GM21381 (cell line): ENCODE data around the gene SPATA33.
"Not testable (repeated sequence)": the region's sequence is repeated elsewhere in the genome, so short reads cannot be mapped to it uniquely, and the experiment has no call there.

Source experiments
- ATAC-seq: cut with Tn5 transposase; IDR thresholded peaks from one replicate; pipeline ENCODE4 v1.9.1; 2021; ENCODE audit warnings: mild to moderate bottlenecking, moderate library complexity; ENCODE audit not compliant: unreplicated experiment

SPATA33 gene

DNA sequence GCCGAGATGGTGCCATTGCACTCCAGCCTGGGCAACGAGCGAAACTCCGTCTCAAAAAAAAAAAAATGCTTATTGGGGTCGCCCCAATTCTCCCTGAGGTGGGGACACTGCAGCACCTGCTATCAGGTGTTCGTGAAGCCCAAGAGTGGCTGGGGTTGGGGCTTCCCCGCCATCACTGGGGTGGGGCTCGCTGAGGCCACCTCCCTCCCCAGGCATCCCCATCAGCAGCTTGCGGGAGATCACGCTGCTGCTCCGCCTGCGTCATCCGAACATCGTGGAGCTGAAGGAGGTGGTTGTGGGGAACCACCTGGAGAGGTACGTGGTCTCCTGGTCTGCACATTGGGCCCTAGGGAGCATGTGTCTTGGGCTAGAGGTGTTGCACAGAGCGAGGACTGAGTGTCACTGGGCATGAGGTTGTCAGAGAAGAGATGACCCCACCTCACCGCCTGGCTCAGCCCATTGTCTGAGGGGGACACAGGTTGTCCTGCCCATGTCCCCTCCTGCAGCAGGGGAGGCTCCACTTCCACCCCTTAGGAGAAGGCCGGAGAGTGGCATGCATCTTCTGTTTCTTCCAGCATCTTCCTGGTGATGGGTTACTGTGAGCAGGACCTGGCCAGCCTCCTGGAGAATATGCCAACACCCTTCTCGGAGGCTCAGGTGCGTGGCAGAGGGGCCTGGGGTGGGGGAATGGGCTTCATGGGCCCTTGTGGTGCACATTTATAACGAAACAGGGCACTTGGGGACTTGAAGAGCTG, 33.8 kb downstream of the SPATA33 start:
- no peak for ATAC-seq

DNA sequence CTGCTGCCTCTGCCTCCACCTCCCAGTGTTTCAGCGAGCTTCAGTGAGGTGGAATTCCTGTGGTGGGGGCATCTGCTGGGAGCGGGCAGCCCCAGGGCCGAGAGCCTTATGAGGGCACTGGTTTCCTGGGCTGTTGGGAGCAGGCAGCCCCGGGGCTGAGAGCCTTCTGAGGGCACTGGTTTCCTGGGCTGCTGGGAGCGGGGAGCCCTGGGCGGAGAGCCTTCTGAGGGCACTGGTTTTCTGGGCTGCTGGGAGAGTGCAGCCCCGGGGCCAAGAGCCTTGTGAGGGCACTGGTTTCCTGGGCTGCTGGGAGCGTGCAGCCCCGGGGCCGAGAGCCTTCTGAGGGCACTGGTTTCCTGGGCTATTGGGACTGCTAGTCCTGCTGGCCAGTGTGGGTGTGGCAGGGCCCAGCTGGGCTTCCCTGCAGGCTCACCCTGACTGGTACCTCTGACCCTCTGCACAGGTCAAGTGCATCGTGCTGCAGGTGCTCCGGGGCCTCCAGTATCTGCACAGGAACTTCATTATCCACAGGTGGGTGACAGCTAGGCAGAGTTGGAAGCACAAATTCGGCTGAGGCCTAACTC, 34.4 kb downstream of the SPATA33 start:
- no peak for ATAC-seq

DNA sequence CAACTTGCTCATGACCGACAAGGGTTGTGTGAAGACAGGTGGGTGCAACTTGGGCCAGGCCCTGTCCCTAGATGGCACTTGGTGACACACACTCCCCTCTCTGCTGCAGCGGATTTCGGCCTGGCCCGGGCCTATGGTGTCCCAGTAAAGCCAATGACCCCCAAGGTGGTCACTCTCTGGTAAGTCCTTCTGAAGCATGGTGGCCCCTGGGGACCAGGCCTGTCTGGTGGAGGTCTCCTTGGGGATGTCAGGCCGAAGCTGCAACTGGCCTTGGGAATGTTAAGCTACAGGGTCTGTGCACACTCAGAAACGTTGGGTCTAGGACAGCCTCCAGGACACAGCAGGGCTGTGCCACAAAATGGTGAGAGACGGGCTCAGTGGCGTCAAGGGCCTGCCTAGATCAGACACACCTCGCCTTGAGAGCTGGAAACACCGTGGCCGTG, 35.7 kb downstream of the SPATA33 start:
- ATAC-seq, result no peak

DNA sequence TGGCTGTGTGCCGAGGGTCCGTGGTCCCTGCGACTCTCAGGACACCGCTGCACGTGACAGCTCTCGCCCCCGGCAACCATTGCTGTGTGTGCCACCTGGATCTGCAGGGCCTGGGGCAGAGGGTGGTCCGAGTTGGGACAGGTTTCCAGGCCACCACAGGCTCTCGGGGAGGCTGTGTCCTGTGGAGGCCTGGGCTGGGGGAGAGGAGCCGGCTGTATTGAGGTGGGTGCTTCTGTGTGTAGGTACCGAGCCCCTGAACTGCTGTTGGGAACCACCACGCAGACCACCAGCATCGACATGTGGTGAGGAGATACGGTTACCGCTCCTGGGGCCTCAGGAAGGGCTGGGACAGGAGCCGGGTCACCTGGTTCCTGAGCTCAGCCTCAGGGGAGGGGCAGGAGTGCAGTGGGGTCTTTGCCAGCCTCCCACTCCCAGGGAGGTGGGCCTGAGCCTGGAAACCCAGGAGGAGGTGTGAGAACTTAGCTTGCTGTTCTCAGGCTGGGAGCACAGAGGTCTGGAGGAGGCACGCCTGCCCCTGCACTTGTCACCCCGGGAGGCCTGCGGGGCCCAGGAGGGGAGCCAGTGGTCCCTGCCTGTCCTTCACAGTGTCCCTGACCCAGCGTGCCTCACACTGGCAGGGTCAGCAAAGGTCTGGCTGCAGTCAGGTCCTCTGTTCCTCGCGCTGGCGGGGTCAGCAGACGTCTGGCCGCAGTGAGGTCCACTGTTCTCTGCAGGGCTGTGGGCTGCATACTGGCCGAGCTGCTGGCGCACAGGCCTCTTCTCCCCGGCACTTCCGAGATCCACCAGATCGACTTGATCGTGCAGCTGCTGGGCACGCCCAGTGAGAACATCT, 36.5 kb downstream of the SPATA33 start:
- no peak for ATAC-seq

DNA sequence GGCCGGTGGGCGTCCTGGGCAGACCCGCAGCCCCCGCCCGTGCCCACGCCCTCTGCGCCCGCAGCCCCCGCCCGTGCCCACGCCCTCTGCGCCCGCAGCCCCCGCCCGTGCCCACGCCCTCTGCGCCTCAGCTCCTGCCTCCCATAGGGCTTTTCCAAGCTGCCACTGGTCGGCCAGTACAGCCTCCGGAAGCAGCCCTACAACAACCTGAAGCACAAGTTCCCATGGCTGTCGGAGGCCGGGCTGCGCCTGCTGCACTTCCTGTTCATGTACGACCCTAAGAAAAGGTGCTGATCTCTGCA, 37.1 kb downstream of the SPATA33 start:
- ATAC-seq, result not testable (repeated sequence)

DNA sequence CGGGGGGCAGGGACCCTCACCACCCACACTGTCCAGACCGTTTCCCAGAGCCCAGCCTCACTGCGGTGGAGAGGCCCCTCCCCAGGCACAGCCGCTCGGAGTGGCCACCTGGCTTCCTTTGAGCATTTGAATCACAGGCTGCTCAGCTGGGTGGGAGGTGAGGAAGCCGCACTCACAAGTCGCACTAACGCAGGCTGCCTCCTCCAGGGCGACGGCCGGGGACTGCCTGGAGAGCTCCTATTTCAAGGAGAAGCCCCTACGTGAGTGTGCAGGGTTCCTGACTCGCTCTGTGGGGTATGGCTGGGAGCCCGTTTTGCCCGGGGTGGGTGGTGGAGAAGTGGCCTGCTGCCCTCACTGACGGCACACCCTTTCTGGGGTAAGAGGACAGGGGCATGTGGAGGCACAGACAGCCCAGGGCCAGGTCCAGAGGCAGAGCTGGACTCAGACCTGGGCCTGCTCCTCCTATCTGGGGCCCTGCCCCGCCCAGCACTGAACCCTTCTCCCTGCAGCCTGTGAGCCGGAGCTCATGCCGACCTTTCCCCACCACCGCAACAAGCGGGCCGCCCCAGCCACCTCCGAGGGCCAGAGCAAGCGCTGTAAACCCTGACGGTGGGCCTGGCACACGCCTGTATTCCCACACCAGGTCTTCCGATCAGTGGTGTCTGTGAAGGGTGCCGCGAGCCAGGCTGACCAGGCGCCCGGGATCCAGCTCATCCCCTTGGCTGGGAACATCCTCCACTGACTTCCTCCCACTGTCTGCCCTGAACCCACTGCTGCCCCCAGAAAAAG, 37.6 kb downstream of the SPATA33 start:
- ATAC-seq, result no peak

DNA sequence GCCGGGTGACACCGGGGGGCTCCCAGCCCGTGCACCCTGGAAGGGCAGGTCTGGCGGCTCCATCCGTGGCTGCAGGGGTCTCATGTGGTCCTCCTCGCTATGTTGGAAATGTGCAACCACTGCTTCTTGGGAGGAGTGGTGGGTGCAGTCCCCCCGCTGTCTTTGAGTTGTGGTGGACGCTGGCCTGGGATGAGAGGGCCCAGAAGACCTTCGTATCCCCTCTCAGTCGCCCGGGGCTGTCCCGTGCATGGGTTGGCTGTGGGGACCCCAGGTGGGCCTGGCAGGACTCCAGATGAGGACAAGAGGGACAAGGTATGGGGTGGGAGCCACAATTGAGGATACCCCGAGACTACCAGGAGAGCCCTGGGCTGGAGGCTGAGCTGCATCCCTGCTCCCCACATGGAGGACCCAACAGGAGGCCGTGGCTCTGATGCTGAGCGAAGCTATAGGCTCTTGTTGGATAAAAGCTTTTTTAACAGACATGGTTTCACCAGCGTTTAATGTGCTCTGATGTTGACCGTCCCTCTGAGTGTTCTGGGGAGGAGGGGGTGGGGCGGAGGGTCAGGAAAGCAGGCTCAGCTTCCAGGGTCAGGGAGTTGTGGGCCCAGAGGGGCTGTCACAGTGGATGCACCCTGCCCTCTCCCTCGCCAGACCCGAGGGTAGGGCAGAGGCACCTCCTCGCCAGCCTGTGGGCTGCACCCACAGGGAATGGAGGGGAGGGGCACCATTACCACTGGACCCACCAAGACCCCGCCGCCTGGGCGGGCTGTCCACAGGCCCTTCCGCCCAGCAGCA, 38.4 kb downstream of the SPATA33 start:
- ATAC-seq, result no peak

DNA sequence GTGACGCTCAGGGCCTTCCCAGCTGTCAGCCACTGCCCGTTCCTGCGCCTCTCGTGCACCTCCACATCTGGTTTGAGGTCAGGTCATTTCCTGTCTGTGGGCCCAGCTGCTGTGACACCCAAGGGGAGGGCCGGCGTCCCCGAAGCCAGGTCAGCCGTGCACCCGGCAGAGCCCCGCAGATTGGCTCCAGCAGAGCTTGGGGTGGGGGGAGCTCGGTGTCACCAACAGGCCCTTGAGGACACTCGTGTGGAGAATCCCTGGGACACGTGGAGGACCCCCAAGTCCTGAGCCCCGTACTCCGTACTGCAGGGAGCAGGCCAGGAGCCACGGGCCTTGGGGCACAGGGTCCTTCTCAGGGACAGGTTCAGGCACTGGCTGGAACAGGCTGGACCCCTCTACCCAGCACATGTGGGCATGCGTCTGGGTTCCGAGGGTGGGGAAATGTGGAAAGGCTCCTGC, 39.1 kb downstream of the SPATA33 start:
- no peak for ATAC-seq

DNA sequence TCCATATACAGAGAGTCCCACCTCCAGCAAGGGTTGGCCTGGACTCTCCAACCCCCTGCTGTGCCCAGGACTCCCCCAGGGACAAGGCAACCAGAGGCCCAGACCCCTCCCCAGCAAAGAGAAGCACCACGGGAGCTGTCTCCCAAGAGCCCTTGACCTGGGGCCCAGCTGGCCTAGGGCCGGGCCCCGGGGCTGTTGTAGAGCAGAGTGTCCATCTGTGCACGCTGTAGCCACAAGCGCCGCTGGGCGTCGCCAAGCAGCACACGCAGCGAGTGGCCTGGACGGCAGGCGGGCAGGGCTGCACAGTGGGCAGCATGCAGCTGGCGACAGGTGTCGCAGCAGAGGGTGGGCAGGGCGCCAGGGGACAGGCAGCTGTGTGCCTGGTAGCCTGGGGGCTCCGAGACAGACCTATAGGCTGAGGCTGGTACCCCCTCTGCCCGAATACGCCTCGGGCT, 39.6 kb downstream of the SPATA33 start:
- ATAC-seq, result no peak

DNA sequence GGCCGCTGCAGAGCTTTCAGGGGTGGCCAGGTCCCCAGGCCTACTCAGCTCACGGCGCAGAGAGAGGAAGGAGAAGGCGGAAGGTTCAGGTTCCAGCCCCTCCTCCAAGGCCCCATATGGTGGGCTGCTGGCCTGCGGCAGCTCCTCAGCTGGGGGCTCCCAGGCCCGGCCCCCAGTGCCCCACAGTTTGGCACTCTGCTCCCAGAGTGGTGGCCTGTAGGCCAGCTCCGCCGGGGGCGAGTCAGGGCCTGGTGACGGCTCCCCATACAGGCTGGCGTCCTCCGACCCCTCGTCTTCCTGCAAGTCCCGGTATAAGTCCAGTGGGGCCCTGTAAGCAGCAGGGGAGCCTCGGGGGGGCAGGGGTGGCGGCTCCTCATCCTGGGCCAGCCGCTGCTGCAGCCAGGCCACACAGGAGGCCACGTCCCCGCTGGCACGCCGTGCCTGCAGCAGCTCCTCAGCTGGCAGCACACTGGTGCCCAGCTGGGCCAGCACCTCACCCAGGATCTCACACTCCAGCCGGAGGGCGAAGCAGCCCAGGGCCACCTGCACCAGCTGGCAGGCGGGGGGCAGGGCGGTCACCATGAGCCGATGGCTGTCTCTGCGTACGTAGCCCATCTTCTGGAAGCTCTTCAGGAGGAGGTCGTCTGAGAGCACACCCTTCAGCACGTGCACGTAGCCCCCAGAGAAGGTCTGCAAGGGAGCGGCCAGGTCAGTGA, 40.1 kb downstream of the SPATA33 start:
- ATAC-seq, result no peak

DNA sequence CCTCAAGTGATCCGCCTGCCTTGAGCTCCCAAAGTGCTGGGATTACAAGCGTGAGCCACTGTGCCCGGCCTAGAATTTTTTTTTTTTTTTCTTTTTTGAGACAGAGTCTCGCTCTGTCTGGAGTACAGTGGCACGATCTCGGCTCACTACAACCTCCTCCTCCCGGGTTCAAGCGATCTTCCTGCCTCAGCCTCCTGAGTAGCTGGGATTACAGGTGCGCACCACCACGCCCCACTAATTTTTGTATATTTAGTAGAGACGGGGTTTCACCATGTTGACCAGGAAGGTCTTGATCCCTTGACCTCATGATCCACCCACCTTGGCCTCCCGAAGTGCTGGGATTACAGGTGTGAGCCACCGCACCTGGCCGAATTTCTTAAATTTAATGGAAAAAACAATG, 41.1 kb downstream of the SPATA33 start:
- ATAC-seq, result not testable (repeated sequence)

DNA sequence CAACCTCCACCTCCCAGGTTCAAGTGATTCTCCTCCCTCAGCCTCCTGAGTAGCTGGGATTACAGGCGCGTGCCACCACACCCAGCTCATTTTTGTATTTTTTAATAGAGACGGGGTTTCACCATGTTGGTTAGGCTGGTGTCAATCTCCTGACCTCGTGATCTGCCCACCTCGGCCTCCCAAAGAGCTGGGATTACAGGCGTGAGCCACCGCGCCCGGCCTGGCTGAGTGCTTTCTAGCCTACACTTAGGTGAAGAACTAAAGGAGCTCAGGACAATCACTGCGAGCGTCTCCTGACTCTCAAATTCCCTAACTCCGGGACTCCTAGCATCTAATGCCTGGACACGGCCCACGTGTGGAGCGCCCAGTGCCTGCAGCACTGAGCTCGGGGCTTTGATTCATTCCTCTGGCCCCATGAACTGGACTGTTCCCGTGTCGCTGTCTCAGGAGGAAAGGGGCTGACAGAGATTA, 42.0 kb downstream of the SPATA33 start:
- not testable (repeated sequence) for ATAC-seq

DNA sequence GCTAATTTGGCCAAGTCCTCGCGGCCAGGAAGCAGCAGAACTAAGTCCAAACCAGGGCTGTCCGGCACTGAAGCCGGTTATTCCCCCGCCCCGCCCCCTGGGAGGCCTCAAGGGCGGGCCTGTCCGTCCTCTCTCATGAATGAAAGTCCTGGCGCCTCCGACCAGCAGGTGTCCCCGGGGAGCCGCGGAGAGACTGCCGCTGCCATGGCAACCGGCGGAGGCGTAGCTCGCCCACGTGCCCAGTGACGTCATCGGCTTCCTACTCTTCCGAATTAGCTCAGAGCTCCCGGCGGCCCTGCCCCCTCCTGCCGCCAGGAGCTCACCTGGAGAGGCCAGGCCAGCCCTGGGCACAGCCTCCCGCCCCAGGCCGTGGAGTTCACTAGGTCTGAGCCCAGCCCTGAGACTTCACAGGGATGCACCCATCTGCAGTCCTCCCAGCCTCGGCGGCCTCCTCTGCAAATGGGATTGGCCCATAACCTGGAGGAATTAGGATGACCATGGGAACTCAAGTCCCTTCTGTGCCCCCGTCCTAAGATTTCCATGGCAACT, 42.5 kb downstream of the SPATA33 start:
- ATAC-seq, result peak; percentile 44

DNA sequence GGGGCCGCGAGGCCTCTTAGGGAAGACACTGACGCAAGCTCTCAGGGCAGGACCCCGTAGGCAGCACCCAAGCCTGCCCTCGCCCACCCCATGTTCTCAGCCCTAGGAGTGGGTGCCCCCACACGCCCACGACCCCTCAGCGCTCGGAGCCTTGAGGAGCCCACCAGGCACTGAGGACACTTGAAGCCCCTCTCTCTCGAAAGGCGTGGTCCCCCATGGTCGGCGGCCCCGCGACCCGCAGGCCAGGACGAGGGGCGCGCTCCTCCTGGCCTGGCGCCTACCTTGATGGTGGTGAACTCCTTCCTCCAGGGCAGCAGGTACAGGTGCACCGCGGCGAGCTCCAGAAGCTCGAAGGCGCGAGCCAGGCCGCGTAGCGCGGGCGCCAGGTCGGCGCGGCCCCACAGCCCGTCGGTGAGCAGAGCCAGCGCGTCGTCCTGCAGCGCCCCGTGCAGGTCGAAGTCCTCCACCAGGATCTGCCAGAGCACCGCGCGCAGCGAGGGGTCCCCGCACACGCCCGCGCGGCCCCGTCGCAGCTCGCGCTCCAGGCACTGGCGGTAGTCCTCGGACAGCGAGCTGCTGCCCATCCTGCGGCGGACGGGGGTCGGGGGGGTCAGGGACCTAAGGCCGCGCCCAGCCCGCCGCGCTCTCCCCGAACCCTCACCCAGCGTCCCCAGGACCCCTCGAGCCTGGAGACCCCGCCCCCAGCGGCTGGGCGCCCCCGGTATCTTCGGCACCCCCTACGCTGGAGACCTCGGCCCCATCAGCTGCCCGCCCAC, 43.2 kb downstream of the SPATA33 start:
- peak; percentile 7 for ATAC-seq

DNA sequence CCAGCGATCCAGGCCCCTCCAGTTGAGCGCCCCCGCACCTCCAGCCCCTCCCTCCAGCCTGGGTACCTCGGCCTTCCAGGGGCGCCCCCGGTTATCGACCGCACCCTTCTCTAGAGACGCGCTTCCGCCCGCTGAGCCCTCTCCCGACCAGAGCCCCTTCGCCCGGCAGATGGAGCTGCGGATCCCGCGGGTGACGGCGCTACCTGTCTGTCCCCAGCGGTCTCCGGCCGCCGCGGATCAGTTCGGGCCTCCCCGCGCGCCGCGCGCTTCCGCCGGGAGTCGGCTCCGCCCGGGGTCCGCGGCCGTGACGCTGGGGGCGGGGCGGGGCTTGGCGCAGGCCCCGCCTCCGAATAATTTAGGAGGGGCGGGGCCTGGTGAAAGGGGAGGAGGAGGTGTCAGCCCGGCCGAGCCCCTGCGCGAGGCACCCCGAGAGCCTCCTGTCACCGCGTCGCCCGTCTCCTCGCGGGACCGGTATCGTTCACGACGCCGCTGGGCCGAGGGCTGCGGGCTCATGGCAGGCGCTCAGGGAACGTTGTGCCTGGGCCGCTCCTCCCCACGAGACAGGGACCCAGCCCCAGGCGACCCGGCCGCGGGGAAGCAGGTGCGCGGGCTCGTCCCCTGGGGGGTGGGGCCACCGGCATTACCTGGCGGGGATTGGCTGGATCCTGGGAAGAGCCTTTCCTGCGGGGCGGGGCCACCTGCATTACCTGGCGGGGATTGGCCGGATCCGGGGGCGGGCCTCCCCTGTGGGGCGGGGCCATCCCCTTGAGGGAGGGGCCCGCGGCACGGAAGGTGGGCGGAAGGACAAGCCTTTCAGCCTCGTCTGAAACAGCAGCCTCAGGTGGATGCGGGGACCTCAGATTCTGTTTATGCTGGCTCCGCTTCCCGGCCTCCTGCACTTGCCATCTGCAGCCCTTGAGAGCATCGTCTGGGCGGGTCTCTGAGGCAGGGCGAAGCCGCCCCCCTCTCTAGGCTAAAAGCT, 44.1 kb downstream of the SPATA33 start, which contains the start of gene SPATA2L:
Gene SPATA2L (minus strand): TSS at position 281 of the 982 bp plus-strand sequence. CDS start 473 bp downstream, outside the sequence.
- peak; percentile 65 for ATAC-seq

DNA sequence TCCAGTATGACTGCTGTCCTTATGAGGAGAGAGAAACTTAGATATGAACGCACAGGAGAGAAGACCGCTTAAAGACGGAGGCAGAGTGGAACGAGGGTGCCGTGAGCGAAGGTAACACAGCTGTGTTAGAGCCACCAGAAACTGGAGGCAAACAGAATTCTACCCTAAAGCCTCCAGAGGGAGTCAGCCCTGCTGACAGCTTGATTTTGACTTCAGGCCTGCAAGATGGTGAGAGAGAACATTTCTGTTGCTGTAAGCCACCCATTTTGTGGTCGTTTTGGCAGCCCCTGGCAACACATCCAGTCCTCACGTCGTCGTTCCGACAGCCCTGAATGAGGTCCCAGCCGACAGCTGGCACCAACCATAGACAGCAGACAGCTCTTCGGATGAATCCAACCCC, 46.6 kb downstream of the SPATA33 start:
- ATAC-seq, result no peak

DNA sequence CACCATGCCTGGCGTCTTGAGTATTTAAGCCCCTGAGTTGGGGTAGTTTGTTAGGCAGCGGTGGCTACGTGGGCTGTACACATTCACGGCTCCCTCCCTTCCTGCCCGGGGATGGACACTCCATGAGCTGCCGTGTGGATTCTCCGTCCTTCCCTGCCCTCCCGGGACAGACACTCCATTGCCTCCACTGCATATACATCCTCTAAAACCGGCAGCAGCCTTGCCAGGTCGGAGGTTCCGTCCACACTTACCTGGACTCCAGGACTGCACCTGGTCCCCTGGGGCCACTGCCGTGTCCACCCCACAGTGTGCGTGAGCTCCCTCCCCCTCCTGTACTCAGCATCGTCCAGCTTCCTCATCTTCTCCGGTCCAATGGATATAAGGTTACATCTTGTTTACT, 47.4 kb downstream of the SPATA33 start:
- no peak for ATAC-seq
